Stimulated activated CD8-positive, alpha-beta memory T cell treated with anti-CD3 and anti-CD28 coated beads, Interleukin-7, amount 100 ng/mL, for 1 hour (primary cell): Measurements from ENCODE around the gene NOX3.

Experiments used
- DNase-seq, 2 donors: peaks; one replicate each; pipeline ENCODE4 v3.0.0-alpha.2; 2020; ENCODE audit warnings: low read depth in 2 of 2

Gene NOX3

GRCh38 chr6:155399745-155400653, 55.6 kb downstream of the NOX3 start:
- DNase-seq = no peak

DNA sequence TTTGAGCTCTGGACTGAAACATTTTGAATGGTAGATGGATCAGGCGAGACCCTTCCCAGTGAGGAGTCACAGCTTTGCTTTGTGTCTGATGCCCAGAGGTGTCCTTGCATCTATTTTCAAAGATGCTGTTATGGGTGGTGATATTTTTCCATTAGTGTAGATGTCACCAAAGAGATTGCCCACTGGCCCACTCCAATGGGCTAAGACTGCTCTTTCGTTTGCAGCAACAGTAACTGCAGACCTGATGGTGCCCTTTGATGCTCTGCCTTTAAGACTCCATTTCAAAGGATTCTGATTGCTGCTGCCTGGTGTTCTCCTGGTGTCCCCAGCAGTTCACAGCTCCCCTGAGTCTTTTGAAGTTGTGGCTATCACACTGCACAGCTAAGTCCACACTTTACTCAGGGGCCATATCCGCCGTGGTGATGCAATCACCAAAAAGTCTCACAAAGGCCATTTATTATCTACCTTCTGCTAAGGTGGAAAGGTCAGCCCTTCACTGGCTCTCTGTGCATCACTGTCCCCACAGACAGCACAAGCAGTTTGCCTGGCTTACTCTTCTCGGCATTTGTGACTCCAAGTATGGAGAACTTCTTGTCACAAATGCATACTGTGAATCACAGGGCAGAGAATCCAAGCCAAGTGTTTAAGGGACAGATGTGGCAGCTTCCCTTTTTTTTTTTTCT, 56.4 kb downstream of the NOX3 start:
- no peak for DNase-seq

GRCh38 chr6:155398701-155399061, 57.0 kb downstream of the NOX3 start:
- no peak for DNase-seq

DNA sequence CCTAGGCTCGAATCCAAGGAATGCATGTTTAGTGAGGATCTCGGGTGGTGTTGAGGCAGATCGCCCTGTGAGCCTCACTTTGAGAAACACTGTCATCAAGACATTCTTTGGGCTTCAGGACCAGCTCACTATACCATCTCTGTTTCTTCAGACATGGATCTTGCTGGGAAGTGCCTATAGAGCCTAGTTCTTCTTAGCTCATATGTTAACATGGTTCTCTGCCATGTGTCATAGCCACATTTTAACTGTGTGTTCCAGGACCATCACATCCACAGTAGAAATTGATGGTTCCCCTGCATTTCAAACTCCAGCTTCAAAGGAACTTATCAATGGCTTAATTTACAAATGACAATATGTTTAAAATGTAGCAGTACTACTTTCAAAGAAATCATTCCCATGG, 57.4 kb downstream of the NOX3 start:
- DNase-seq = no peak

- DNase-seq = no peak
Measured at GRCh38 chr6:155397172-155397705, 58.4 kb downstream of the NOX3 start.

GRCh38 chr6:155396605-155397004, 59.0 kb downstream of the NOX3 start:
- no peak for DNase-seq

- no peak for DNase-seq
Measured at GRCh38 chr6:155395339-155395738, 60.3 kb downstream of the NOX3 start.

GRCh38 chr6:155389130-155389529, 66.5 kb downstream of the NOX3 start:
- DNase-seq = no peak

DNA sequence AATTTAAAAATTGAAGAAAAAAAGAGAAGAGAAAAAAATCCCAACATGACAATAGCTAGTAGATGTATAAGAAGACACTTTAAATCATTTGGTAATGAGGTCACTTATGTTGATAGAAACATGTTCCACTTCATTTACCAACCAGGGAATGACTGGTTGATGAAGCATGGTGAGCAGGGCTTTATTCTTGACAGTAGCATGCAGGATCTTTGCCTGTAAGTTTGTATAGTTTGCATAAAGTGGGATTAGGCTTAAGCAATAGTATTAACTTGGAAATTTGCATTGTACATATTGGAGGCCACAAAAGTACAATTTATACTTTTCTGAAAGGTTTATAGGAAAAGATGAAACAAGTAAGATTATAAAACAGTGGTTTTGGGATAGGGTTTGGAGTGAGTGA, 67.0 kb downstream of the NOX3 start:
- DNase-seq = no peak

GRCh38 chr6:155387481-155387880, 68.2 kb downstream of the NOX3 start:
- no peak for DNase-seq

DNA sequence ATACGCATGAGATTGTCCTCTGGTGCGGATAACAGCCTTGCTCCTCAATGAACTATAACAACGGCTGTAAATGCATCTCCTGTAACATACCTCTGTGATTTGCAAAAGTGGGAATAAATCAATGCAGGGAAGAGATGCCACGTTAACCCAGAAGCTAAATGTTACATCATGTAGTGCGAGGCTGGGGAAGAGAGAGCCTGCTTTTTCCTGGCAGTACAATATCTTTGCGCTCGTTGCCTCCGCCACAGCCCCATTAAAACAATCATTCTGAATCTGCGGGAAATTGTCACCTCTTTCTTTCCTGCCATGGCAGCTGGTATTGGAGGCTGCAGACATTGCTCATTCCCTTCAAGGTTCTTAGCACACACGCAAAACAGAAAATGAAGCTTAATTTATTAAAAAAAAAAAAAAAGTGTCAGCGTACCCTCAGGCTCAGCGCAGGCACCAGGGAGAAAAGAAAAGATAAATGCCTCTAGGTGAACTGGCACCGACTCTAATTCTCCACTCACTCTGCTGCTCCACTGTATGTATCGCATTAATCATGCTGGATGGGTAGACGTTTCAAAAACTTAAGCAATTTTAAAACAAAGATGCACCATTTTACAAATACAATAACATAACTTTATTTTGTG, 71.2 kb downstream of the NOX3 start:
- no peak for DNase-seq

- DNase-seq = no peak
Measured at GRCh38 chr6:155383913-155384312, 71.7 kb downstream of the NOX3 start.

DNA sequence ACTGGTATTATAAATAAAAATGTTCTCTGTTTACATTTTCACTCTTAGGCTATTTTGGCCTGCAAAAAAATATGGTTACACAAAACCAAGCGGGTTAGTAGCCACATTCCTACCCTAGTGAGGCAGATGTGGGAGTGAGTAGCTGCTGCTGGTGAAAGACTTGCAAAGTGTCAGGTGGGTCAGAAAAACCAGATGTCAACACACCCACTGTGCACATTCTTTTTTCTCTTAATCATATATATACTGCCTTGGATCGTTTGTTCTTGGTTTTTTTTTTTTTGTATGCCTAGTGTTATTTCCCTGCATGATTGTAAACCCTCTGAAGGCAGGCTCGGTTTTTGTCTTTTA, 73.3 kb downstream of the NOX3 start:
- no peak for DNase-seq

- no peak for DNase-seq
Measured at GRCh38 chr6:155381673-155382337, 73.8 kb downstream of the NOX3 start.

DNA sequence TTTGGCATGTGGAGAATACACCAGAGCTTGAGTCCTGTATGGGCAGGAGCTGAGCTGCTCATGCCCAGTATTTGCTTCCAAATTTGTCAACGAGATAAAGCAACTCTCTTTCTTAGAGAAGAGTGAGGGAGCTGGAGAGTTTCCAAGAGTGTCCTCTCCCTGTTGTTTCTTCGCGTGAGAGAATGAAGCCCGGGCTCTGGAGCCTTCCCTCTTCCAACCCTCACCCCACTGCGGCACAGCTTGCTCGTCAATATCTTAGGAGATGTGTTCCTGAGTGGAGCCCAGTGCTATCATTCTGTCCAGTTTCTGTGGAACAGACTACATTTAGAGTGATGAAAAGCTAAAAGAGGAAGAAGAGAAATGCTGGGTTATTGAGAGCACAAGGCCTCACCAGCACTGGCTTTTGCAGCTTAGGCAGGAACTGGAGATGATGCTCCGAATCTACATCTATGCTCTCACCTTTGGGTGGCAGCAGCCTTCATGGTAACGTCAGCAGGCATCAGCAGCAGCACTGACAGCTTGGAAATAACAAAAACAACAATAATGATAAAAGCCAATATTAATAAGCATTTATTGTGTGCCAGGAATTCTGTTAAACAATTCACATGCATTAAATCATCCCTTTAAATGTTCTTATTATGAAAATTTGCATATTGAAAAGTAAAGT, 74.8 kb downstream of the NOX3 start:
- DNase-seq = no peak

- DNase-seq = no peak
Measured at GRCh38 chr6:155378724-155379123, 76.9 kb downstream of the NOX3 start.

GRCh38 chr6:155378276-155378675, 77.4 kb downstream of the NOX3 start:
- DNase-seq = no peak

GRCh38 chr6:155377061-155377460, 78.6 kb downstream of the NOX3 start:
- no peak for DNase-seq

DNA sequence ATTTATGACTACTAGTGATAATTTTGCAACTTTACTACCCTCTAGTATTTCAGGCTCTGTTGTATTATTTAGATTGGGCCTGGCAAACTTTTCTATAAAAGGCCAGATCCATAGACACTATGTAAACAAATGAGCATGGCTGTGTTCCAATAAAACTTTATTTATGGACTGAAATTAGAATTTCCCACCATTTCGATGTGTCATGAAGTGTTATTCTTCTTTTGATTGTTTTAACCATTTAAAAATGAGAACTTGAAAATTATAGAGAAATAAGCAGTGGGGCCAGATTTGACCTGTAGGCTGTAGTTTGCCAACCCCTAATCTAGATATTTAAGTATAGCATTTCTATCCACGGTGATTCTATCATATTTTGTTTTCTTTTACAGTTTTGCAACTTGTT, 79.8 kb downstream of the NOX3 start:
- DNase-seq = no peak

- no peak for DNase-seq
Measured at GRCh38 chr6:155374681-155375080, 81.0 kb downstream of the NOX3 start.

GRCh38 chr6:155373276-155373675, 82.4 kb downstream of the NOX3 start:
- no peak for DNase-seq

DNA sequence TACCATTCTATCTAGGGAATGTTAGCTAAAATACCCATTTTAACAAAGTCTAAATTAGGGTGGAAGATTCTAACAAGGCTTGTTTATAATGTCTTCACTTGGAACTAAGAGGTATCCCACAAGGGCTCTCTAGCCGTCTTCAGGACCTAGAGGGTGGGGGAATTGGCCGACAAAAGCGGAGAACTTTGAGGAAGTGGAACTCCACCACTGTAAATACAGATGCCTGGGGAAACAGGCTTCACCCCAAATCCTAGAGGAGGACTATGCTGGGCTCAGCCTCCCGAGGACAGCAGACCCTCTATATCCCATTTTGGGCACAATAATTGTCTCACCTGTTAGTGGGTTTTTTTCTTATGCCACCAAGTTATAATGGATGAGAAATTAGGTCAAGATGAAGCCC, 83.4 kb downstream of the NOX3 start:
- DNase-seq = no peak
